WTC11 (cell line): ENCODE results near the gene PTPN2. TPM values are rescaled to one million over a fixed set of nuclear protein-coding genes. Genes with fewer than 3 reads are reported as not detected.

Experiments used
- ATAC-seq: fragments of 200-7000 bp; cut with Tn5 transposase; 2 replicates; pipeline ENCODE4 v1.10.0; 2021; ENCODE audit warnings: mild to moderate bottlenecking, moderate library complexity
- CTCF ChIA-PET: fragments of 300-600 bp; sonication (Branson Sonifier 250); formaldehyde crosslinking; loops from one replicate; lab custom pipeline; 2021; ENCODE audit warnings: antibody characterized with exemption; lab: Charles Lee
- POLR2A ChIA-PET: fragments of 350-600 bp; sonication (Branson Sonifier 250); formaldehyde crosslinking; loops from one replicate; lab custom pipeline; 2021; ENCODE audit warnings: antibody characterized with exemption; lab: Charles Lee
- DNase-seq: peaks from one replicate; pipeline ENCODE4 v3.0.0; 2021; ENCODE audit warnings: low spot score
- H3K27ac Mint-ChIP-seq: 2 replicates; pipeline ENCODE4 v1.8.0; 2021; ENCODE audit warnings: mixed read lengths
- H3K27me3 Mint-ChIP-seq: 2 replicates; pipeline ENCODE4 v1.8.0; 2021; ENCODE audit warnings: low read depth, mild to moderate bottlenecking, moderate library complexity, mixed read lengths
- H3K36me3 Mint-ChIP-seq: 2 replicates; pipeline ENCODE4 v1.8.0; 2021; ENCODE audit warnings: mixed read lengths
- H3K4me1 Mint-ChIP-seq: 2 replicates; pipeline ENCODE4 v1.8.0; 2022; ENCODE audit warnings: mixed read lengths
- H3K4me3 Mint-ChIP-seq: 2 replicates; pipeline ENCODE4 v1.8.0; 2021; ENCODE audit warnings: mild to moderate bottlenecking, moderate library complexity, mixed read lengths
- H3K9me3 Mint-ChIP-seq: 2 replicates; pipeline ENCODE4 v1.8.0; 2021; ENCODE audit warnings: mixed read lengths
- FOXK1 ChIP-seq: sonication (generic); formaldehyde crosslinking; IDR thresholded peaks from 2 replicates; pipeline ENCODE4 v1.8.0; 2022; ENCODE audit warnings: mild to moderate bottlenecking, moderate library complexity, missing genetic modification reagents
- total RNA-seq: library from RNA; stranded (reverse); gene quantifications from 3 replicates; pipeline ENCODE4 v1.2.3, GENCODE V29; 2021
- TF ChIP-seq, protein P1 (sequence below): sonication (generic); formaldehyde crosslinking; IDR thresholded peaks from 2 replicates; pipeline ENCODE4 v1.8.0; 2022; ENCODE audit warnings: mild to moderate bottlenecking, missing genetic modification reagents
- TF ChIP-seq, protein P2 (sequence below): sonication (generic); formaldehyde crosslinking; IDR thresholded peaks from 2 replicates; pipeline ENCODE4 v1.8.0; 2022; ENCODE audit warnings: mild to moderate bottlenecking, missing genetic modification reagents
- TF ChIP-seq, protein P3 (sequence below): sonication (generic); formaldehyde crosslinking; IDR thresholded peaks from 2 replicates; pipeline ENCODE4 v1.8.1; 2022; ENCODE audit warnings: low read depth, mild to moderate bottlenecking, moderate library complexity, missing genetic modification reagents, borderline replicate concordance
- TF ChIP-seq, protein P4 (sequence below): sonication (generic); formaldehyde crosslinking; IDR thresholded peaks from 2 replicates; pipeline ENCODE4 v1.8.1; 2022; ENCODE audit warnings: mild to moderate bottlenecking, moderate library complexity, missing genetic modification reagents
- TF ChIP-seq, protein P5 (sequence below): sonication (generic); formaldehyde crosslinking; conservative IDR thresholded peaks from 2 replicates; pipeline ENCODE4 v1.8.1; 2022; ENCODE audit warnings: mild to moderate bottlenecking, missing genetic modification reagents

PTPN2 gene
- total RNA-seq, 1 experiment from 2014 or later, result 37.7 TPM

DNA sequence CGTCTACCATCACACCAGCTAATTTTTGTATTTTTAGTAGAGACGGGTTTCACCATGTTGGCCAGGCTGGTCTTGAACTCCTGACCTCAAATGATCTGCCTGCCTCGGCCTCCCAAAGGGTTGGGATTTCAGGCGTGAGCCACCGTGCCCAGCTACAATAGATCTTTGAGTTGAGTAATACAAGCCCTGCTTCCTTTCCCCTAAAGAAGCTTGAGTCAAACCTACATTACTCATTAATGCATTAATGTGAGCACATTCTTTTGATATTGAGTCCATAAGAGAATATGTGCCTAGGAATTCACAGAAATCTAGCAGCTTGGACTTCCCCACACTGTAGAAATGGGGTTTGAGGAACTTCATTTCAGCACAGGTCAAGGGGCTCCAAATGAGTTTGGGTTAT is 141.6 kb downstream of the PTPN2 start:
- ChIA-PET CTCF (interaction anchor here (0.9 kb wide), 1 partner anchor 11 kb away, joined by 3 read pairs; no protein-coding TSS in a partner anchor), POLR2A (no interaction called here)
- no peak for DNase-seq

More for the DNA sequence above, 141.6 kb downstream of the PTPN2 start:
- no peaks in the 10 kb centered on the region for H3K27me3 Mint-ChIP-seq
- H3K4me3 Mint-ChIP-seq, result no peak overlapping the region
- no peak for ATAC-seq
- no peaks in the 10 kb centered on the region for H3K4me1 Mint-ChIP-seq
- H3K36me3 Mint-ChIP-seq, result no peaks in the 10 kb centered on the region
- TF ChIP-seq, protein P1, sequence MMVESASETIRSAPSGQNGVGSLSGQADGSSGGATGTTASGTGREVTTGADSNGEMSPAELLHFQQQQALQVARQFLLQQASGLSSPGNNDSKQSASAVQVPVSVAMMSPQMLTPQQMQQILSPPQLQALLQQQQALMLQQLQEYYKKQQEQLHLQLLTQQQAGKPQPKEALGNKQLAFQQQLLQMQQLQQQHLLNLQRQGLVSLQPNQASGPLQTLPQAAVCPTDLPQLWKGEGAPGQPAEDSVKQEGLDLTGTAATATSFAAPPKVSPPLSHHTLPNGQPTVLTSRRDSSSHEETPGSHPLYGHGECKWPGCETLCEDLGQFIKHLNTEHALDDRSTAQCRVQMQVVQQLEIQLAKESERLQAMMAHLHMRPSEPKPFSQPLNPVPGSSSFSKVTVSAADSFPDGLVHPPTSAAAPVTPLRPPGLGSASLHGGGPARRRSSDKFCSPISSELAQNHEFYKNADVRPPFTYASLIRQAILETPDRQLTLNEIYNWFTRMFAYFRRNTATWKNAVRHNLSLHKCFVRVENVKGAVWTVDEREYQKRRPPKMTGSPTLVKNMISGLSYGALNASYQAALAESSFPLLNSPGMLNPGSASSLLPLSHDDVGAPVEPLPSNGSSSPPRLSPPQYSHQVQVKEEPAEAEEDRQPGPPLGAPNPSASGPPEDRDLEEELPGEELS (CRISPR knock-in tag), result no peak
- TF ChIP-seq, protein P2, sequence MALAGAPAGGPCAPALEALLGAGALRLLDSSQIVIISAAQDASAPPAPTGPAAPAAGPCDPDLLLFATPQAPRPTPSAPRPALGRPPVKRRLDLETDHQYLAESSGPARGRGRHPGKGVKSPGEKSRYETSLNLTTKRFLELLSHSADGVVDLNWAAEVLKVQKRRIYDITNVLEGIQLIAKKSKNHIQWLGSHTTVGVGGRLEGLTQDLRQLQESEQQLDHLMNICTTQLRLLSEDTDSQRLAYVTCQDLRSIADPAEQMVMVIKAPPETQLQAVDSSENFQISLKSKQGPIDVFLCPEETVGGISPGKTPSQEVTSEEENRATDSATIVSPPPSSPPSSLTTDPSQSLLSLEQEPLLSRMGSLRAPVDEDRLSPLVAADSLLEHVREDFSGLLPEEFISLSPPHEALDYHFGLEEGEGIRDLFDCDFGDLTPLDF (CRISPR knock-in tag), result no peak
- TF ChIP-seq, protein P3, sequence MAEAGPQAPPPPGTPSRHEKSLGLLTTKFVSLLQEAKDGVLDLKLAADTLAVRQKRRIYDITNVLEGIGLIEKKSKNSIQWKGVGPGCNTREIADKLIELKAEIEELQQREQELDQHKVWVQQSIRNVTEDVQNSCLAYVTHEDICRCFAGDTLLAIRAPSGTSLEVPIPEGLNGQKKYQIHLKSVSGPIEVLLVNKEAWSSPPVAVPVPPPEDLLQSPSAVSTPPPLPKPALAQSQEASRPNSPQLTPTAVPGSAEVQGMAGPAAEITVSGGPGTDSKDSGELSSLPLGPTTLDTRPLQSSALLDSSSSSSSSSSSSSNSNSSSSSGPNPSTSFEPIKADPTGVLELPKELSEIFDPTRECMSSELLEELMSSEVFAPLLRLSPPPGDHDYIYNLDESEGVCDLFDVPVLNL (CRISPR knock-in tag), result no peak
- no peak for TF ChIP-seq FOXK1 (CRISPR knock-in tag)
- TF ChIP-seq, protein P4, sequence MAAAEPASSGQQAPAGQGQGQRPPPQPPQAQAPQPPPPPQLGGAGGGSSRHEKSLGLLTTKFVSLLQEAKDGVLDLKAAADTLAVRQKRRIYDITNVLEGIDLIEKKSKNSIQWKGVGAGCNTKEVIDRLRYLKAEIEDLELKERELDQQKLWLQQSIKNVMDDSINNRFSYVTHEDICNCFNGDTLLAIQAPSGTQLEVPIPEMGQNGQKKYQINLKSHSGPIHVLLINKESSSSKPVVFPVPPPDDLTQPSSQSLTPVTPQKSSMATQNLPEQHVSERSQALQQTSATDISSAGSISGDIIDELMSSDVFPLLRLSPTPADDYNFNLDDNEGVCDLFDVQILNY (CRISPR knock-in tag), result no peak
- TF ChIP-seq, protein P5, sequence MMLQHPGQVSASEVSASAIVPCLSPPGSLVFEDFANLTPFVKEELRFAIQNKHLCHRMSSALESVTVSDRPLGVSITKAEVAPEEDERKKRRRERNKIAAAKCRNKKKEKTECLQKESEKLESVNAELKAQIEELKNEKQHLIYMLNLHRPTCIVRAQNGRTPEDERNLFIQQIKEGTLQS (CRISPR knock-in tag), result no peak
- H3K9me3 Mint-ChIP-seq, result peaks cover 3% of the 10 kb centered on the region; the same call in 1 of the 2 replicates
- H3K27ac Mint-ChIP-seq, result no peak overlapping the region

Other genes with a start within 250 kb of the PTPN2 start
- 13.5 to 19.3 TPM (median 15.5 TPM) in 3 replicates for gene SPIRE1, start 226.1 kb downstream of the PTPN2 start, total RNA-seq
- gene CEP76, start 181.5 kb downstream of the PTPN2 start, total RNA-seq, result 13.8 to 16.9 TPM (median 14.2 TPM) in 3 replicates
- gene PSMG2, start 181.2 kb downstream of the PTPN2 start, total RNA-seq, result 78.8 to 80.8 TPM (median 78.9 TPM) in 3 replicates
- 75.5 to 81.2 TPM (median 79.1 TPM) in 3 replicates for gene SEH1L, start 63.8 kb upstream of the PTPN2 start, total RNA-seq
- 24.3 to 26.8 TPM (median 25.4 TPM) in 3 replicates for gene CEP192, start 107.1 kb upstream of the PTPN2 start, total RNA-seq